GM12878 (cell line): ENCODE measurements around the gene CAMTA1. TPM values are rescaled to one million over a fixed set of nuclear protein-coding genes. Genes with fewer than 3 reads are reported as not detected.

Experiments used
- ATAC-seq: fragments of 200-7000 bp; cut with Tn5 transposase; 3 replicates; pipeline ENCODE4 v1.9.1; 2020; ENCODE audit warnings: mild to moderate bottlenecking, moderate library complexity
- BruUV-seq: library from RNA; stranded (reverse); fragments of 400-500 nt; replicated peaks from 2 replicates; lab custom pipeline; 2021; lab: Mats Ljungman, UMichigan
- CTCF ChIA-PET: fragments of 300-600 bp; sonication (Branson Sonifier 250); formaldehyde crosslinking; extraction: SDS; loops from one replicate; lab custom pipeline; 2021; ENCODE audit warnings: inconsistent platforms; lab: Yijun Ruan, JAX
- POLR2A ChIA-PET: fragments of 350-600 bp; formaldehyde crosslinking; extraction: SDS; loops from one replicate; lab custom pipeline; 2021; ENCODE audit warnings: inconsistent platforms; lab: Charles Lee
- RAD21 ChIA-PET: fragments of 300-600 bp; sonication (Branson Sonifier 250); formaldehyde crosslinking; loops from one replicate; lab custom pipeline; 2023; ENCODE audit warnings: antibody characterized with exemption; ENCODE audit not compliant: unreplicated experiment; lab: Charles Lee
- SMC1A ChIA-PET: fragments of 300-600 bp; sonication (Branson Sonifier 250); formaldehyde crosslinking; loops from one replicate; lab custom pipeline; 2023; ENCODE audit not compliant: unreplicated experiment, uncharacterized antibody; lab: Charles Lee
- DNase-seq: peaks from one replicate; pipeline ENCODE4 v3.0.0-alpha.2; 2011; ENCODE audit warnings: low read depth, low spot score
- FAIRE-seq: peaks from 3 replicates; lab custom pipeline; 2011; peaks lifted over from hg19 to GRCh38; lab: Jason Lieb, UNC
- H2AFZ ChIP-seq: 2 replicates; pipeline ENCODE4 v1.6.0; 2011; ENCODE audit warnings: low read depth, low read length, control low read depth; ENCODE audit not compliant: control insufficient read depth
- H3K27ac ChIP-seq: 2 replicates; pipeline ENCODE4 v1.5.1; 2011; ENCODE audit warnings: control low read depth; ENCODE audit not compliant: control insufficient read depth, insufficient read depth
- H3K27me3 ChIP-seq, 2 experiments: replicated peaks in 1 of 2; 2 replicates each; pipeline versions ENCODE4 v1.6.0 to v1.6.1; 2011; ENCODE audit warnings: low read length in 1 of 2; ENCODE audit not compliant: control insufficient read depth in 2 of 2, insufficient read depth in 2 of 2
- H3K36me3 ChIP-seq, 2 experiments: 2 replicates each; pipeline ENCODE4 v1.5.1; 2011; ENCODE audit warnings: low read length in 1 of 2; ENCODE audit not compliant: control insufficient read depth in 2 of 2, insufficient read depth in 2 of 2
- H3K4me1 ChIP-seq: 2 replicates; pipeline ENCODE4 v1.6.1; 2011; ENCODE audit warnings: mild to moderate bottlenecking, low read length, moderate library complexity, mixed read lengths; ENCODE audit not compliant: control insufficient read depth, insufficient read depth
- H3K4me2 ChIP-seq: 2 replicates; pipeline ENCODE4 v1.6.0; 2011; ENCODE audit warnings: control low read depth; ENCODE audit not compliant: control insufficient read depth, insufficient read depth
- H3K4me3 ChIP-seq: fragments of 200-600 bp; sonication (generic); 2 replicates; pipeline ENCODE4 v1.5.1; 2016
- H3K79me2 ChIP-seq: 2 replicates; pipeline ENCODE4 v1.6.0; 2011; ENCODE audit warnings: low read length; ENCODE audit not compliant: control insufficient read depth, insufficient read depth
- H3K9ac ChIP-seq: 2 replicates; pipeline ENCODE4 v1.8.0; 2011; ENCODE audit warnings: low read length, control low read depth, mixed read lengths; ENCODE audit not compliant: control insufficient read depth, insufficient read depth
- H3K9me3 ChIP-seq: replicated peaks from 3 replicates; pipeline ENCODE4 v1.5.1; 2011; ENCODE audit warnings: mild to moderate bottlenecking, low read length; ENCODE audit not compliant: control insufficient read depth, insufficient read depth
- H4K20me1 ChIP-seq: 2 replicates; pipeline ENCODE4 v1.6.0; 2011; ENCODE audit not compliant: control insufficient read depth, insufficient read depth
- EED ChIP-seq: sonication (generic); IDR thresholded peaks from 2 replicates; pipeline ENCODE4 v1.6.1; 2016; ENCODE audit warnings: antibody characterized with exemption, low read depth
- FOS ChIP-seq: IDR thresholded peaks from 3 replicates; pipeline ENCODE4 v1.6.1; 2011; ENCODE audit warnings: borderline replicate concordance; ENCODE audit not compliant: insufficient read length; ENCODE audit errors: extremely low read depth
- NRF1 ChIP-seq: conservative IDR thresholded peaks from 2 replicates; pipeline ENCODE4 v1.6.1; 2011; ENCODE audit warnings: mild to moderate bottlenecking, low read depth, low read length, improper control_type of control experiment
- PAX8 ChIP-seq: fragments of 450-650 bp; IDR thresholded peaks from 2 replicates; pipeline ENCODE4 v1.6.1; 2017; ENCODE audit warnings: mild to moderate bottlenecking, moderate library complexity
- TCF12 ChIP-seq: IDR thresholded peaks from 2 replicates; pipeline ENCODE4 v1.6.1; 2011; ENCODE audit warnings: low read depth, mild to moderate bottlenecking, low read length
- WRNIP1 ChIP-seq: IDR thresholded peaks from 2 replicates; pipeline ENCODE4 v1.6.1; 2011; ENCODE audit warnings: low read depth, low read length, improper control_type of control experiment, borderline replicate concordance
- YY1 ChIP-seq: IDR thresholded peaks from 2 replicates; pipeline ENCODE4 v1.6.1; 2011; ENCODE audit warnings: low read depth, mild to moderate bottlenecking, low read length
- ZBED1 ChIP-seq: IDR thresholded peaks from 2 replicates; pipeline ENCODE4 v1.6.1; 2016; ENCODE audit warnings: borderline replicate concordance
- ZBTB33 ChIP-seq: fragments of 450-650 bp; IDR thresholded peaks from 2 replicates; pipeline ENCODE4 v1.6.1; 2017; ENCODE audit warnings: mild to moderate bottlenecking
- ZNF274 ChIP-seq: IDR thresholded peaks from one replicate; pipeline ENCODE4 v1.8.0; 2011; ENCODE audit not compliant: insufficient read length, insufficient read depth
- ZSCAN29 ChIP-seq: fragments of 450-650 bp; IDR thresholded peaks from 2 replicates; pipeline ENCODE4 v1.6.1; 2017; ENCODE audit warnings: mild to moderate bottlenecking, moderate library complexity
- WGBS: methylation state at CpG from one replicate; pipeline ENCODE4 v1.1.6; 2016; ENCODE audit warnings: low lambda C conversion rate; ENCODE audit not compliant: insufficient replicate concordance, insufficient coverage; ENCODE audit errors: missing lambda C conversion rate; 5-methylcytosine and 5-hydroxymethylcytosine counted together
- in situ Hi-C: fragments of 300-500 bp; cut with MboI; formaldehyde crosslinking; loops from 9 replicates; pipeline ENCODE4 v1.14.3; 2018; ENCODE audit warnings: mixed read lengths
- intact Hi-C: fragments of 100-400 bp; cut with micrococcal nuclease; formaldehyde crosslinking; loops from one replicate; pipeline ENCODE4 v1.14.2; 2022; ENCODE audit not compliant: unreplicated experiment
- polyA plus RNA-seq, 11 experiments: library from polyadenylated mRNA; depleted of rRNA in 4 of 11; unstranded in 6 of 11; stranded (reverse) in 5 of 11; fragments of >200 nt; fragmentation: Nextera tagmentation in 4 of 11; fragmentation: Illumina TruSeq in 1 of 11; extraction: Ambion mirVana in 4 of 11; extraction: Trizol in 1 of 11; gene quantifications; 1 replicate in 1 of 11; 2 replicates in 10 of 11; pipeline versions ENCODE4 v1.2.1 to v1.2.3, GENCODE V29; 2011 to 2016; ENCODE audit warnings: inconsistent platforms in 2 of 11, missing spikeins in 2 of 11, low read depth in 1 of 11
- total RNA-seq, 4 experiments: library from RNA; depleted of rRNA in 3 of 4; stranded (reverse); fragments of >200 nt in 3 of 4; fragmentation: Illumina TruSeq in 1 of 4; extraction: Trizol in 1 of 4; gene quantifications; 2 replicates each; pipeline versions ENCODE4 v1.2.1 to v1.2.3, GENCODE V29; 2013 to 2021
- TF ChIP-seq, protein P1 (sequence below): fragments of 150-350 bp; IDR thresholded peaks from 2 replicates; pipeline ENCODE4 v1.6.1; 2014; ENCODE audit warnings: mild to moderate bottlenecking, low read depth, low read length
- TF ChIP-seq, protein P2 (sequence below): fragments of 450-650 bp; IDR thresholded peaks from 2 replicates; pipeline ENCODE4 v1.6.1; 2017; ENCODE audit warnings: antibody characterized with exemption, mild to moderate bottlenecking, moderate library complexity
- TF ChIP-seq, protein P3 (sequence below): fragments of 450-650 bp; formaldehyde crosslinking; IDR thresholded peaks from 2 replicates; pipeline ENCODE4 v1.4.0; 2020; ENCODE audit warnings: mild to moderate bottlenecking, moderate library complexity

CAMTA1 gene
- total and polyA plus RNA-seq, 10 of the 15 experiments (the other 5 are each of a cell fraction or from before 2014, with no cell fraction given): 37.7 to 148 (median 76.4) TPM

DNA sequence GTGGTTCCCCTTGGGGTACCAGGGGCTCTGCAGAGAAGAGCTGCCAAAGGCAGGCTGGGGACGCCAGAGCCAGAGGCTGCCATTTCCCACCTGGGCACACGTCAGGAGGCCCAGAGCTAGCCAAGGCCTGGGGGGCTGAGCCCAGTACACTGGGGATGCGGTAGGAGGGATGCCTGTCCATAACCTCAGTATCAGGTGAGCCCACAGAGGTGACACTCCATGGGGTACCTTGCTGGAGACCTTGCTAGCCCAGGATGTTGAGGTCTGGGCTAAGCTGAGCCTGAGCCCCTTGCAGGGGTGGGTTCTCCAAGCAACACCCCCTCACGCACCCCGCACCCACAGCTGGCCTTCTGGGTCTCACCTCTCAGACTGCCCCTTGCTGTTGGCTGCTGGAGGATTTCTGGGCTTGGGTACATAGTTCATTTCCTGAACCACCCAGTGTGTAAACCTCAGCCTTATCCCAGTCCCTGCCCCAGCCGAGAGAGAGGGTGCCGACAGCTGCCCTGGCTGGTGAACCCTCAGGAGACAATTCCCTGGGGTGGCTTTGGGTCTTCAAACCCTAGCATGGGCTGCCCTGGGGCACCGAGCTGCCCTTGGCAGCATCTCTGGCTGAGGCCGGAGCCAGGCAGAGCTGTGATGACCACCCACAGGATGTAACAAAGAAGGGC is 893.4 kb downstream of the CAMTA1 start:
- ATAC-seq (no peak), FAIRE-seq (no peak), DNase-seq (no peak)
- Histone ChIP-seq H3K27ac (no peak overlapping the region), H3K4me3 (no peak overlapping the region), H3K9ac (no peak overlapping the region), H4K20me1 (no peaks in the 10 kb centered on the region), H3K36me3 (no peaks in the 10 kb centered on the region), H3K4me1 (no peaks in the 10 kb centered on the region), H3K9me3 (no peaks in the 10 kb centered on the region), H2AFZ (no peak overlapping the region), H3K79me2 (no peaks in the 10 kb centered on the region), H3K4me2 (no peak overlapping the region), H3K27me3 (peaks cover 6 to 10% of the 10 kb centered on the region in 2 experiments; a peak in 2 of 4 replicates)
- RAD21 ChIA-PET: no interaction called here
- CTCF ChIA-PET: interaction anchor here (0.9 to 1.7 kb wide), 2 partner anchors 9 to 75 kb away, joined by 3 to 8 read pairs; no protein-coding TSS in a partner anchor
- BruUV-seq: no TSS peak
- in situ Hi-C loops (no loop called here), intact Hi-C loops (no loop called here)
- POLR2A ChIA-PET: no interaction called here
- SMC1A ChIA-PET: interaction anchor here (0.6 kb wide), 1 partner anchor 69 kb away, joined by 3 read pairs; no protein-coding TSS in a partner anchor
- 4% methylated on average over 9 of the region's 9 CpGs for WGBS
- TF ChIP-seq PAX8: no peak
- TF ChIP-seq ZNF274: no peak
- TF ChIP-seq TCF12: no peak
- TF ChIP-seq, protein P1, sequence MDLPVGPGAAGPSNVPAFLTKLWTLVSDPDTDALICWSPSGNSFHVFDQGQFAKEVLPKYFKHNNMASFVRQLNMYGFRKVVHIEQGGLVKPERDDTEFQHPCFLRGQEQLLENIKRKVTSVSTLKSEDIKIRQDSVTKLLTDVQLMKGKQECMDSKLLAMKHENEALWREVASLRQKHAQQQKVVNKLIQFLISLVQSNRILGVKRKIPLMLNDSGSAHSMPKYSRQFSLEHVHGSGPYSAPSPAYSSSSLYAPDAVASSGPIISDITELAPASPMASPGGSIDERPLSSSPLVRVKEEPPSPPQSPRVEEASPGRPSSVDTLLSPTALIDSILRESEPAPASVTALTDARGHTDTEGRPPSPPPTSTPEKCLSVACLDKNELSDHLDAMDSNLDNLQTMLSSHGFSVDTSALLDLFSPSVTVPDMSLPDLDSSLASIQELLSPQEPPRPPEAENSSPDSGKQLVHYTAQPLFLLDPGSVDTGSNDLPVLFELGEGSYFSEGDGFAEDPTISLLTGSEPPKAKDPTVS: no peak
- TF ChIP-seq YY1: no peak
- no peak for TF ChIP-seq EED
- no peak for TF ChIP-seq FOS
- TF ChIP-seq ZBED1: no peak
- no peak for TF ChIP-seq ZSCAN29
- TF ChIP-seq, protein P2, sequence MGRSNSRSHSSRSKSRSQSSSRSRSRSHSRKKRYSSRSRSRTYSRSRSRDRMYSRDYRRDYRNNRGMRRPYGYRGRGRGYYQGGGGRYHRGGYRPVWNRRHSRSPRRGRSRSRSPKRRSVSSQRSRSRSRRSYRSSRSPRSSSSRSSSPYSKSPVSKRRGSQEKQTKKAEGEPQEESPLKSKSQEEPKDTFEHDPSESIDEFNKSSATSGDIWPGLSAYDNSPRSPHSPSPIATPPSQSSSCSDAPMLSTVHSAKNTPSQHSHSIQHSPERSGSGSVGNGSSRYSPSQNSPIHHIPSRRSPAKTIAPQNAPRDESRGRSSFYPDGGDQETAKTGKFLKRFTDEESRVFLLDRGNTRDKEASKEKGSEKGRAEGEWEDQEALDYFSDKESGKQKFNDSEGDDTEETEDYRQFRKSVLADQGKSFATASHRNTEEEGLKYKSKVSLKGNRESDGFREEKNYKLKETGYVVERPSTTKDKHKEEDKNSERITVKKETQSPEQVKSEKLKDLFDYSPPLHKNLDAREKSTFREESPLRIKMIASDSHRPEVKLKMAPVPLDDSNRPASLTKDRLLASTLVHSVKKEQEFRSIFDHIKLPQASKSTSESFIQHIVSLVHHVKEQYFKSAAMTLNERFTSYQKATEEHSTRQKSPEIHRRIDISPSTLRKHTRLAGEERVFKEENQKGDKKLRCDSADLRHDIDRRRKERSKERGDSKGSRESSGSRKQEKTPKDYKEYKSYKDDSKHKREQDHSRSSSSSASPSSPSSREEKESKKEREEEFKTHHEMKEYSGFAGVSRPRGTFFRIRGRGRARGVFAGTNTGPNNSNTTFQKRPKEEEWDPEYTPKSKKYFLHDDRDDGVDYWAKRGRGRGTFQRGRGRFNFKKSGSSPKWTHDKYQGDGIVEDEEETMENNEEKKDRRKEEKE: no peak
- no peak for TF ChIP-seq ZBTB33
- TF ChIP-seq, protein P3, sequence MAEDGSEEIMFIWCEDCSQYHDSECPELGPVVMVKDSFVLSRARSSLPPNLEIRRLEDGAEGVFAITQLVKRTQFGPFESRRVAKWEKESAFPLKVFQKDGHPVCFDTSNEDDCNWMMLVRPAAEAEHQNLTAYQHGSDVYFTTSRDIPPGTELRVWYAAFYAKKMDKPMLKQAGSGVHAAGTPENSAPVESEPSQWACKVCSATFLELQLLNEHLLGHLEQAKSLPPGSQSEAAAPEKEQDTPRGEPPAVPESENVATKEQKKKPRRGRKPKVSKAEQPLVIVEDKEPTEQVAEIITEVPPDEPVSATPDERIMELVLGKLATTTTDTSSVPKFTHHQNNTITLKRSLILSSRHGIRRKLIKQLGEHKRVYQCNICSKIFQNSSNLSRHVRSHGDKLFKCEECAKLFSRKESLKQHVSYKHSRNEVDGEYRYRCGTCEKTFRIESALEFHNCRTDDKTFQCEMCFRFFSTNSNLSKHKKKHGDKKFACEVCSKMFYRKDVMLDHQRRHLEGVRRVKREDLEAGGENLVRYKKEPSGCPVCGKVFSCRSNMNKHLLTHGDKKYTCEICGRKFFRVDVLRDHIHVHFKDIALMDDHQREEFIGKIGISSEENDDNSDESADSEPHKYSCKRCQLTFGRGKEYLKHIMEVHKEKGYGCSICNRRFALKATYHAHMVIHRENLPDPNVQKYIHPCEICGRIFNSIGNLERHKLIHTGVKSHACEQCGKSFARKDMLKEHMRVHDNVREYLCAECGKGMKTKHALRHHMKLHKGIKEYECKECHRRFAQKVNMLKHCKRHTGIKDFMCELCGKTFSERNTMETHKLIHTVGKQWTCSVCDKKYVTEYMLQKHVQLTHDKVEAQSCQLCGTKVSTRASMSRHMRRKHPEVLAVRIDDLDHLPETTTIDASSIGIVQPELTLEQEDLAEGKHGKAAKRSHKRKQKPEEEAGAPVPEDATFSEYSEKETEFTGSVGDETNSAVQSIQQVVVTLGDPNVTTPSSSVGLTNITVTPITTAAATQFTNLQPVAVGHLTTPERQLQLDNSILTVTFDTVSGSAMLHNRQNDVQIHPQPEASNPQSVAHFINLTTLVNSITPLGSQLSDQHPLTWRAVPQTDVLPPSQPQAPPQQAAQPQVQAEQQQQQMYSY (CRISPR knock-in tag): no peak
- no peak for TF ChIP-seq WRNIP1
- TF ChIP-seq NRF1: no peak
